ENCODE measurements around the gene CHAMP1. TPM values are rescaled to one million over a fixed set of nuclear protein-coding genes. Genes with fewer than 3 reads are reported as not detected.
A peak's percentile ranks its signal among the peaks of the same experiment; 100 is the strongest.

Gene CHAMP1
- total and polyA plus RNA-seq, 2 of the 13 experiments (the other 11 are each of a cell fraction or from before 2014, with no cell fraction given) = 8.4 to 9.7 TPM

DNA sequence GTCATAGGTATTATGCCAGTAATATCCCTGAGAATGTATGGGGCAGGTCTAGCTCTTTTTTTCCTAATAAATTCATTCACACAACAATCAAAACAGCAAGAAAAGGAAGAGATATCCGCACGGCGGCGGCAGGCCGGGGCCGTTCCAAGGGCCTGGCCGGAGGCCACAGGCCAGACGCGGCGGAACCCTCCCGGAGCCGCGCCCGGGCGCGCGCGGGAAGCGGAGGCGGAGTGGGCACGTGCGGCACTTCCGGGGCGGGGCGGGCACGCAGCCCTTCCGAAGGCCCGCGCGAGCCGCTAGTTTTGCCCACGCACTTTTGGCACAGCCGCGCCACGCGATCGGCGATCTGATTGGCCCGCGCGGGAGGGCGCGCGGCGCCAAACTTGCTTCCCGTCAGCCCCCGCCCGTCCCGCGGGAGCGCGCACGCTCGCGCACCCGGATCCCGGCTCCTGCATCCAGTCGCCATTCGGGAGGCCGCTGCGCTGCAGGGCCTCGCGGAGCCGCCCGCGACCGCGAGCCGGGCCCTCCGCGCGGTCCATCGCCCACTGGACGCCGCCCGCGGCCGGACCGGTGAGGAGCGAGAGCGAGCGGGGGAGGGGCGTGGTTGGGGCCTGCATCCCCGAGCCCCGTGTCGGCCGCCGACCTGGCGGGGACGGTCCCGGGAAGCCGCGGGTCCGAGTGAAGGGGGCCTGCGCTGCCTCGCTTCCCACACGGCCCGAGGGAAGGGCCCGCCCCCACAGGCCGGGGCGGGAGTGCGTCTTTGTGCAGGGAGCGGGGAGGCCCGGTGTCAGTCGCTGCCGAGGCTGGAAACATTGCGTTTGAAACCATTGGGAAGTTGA is at the start of gene CHAMP1 (continued):
- TF ChIP-seq, protein P1, sequence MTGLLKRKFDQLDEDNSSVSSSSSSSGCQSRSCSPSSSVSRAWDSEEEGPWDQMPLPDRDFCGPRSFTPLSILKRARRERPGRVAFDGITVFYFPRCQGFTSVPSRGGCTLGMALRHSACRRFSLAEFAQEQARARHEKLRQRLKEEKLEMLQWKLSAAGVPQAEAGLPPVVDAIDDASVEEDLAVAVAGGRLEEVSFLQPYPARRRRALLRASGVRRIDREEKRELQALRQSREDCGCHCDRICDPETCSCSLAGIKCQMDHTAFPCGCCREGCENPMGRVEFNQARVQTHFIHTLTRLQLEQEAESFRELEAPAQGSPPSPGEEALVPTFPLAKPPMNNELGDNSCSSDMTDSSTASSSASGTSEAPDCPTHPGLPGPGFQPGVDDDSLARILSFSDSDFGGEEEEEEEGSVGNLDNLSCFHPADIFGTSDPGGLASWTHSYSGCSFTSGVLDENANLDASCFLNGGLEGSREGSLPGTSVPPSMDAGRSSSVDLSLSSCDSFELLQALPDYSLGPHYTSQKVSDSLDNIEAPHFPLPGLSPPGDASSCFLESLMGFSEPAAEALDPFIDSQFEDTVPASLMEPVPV (CRISPR knock-in tag; IDR thresholded peaks at IDR 0.05) = peak; percentile 84; the same call in 1 of the 2 replicates
- peak; percentile 37; the same call in 1 of the 2 replicates for TF ChIP-seq ZNF614 (CRISPR knock-in tag; IDR thresholded peaks at IDR 0.05; ENCODE audit: borderline replicate concordance)
- TF ChIP-seq, protein P2, sequence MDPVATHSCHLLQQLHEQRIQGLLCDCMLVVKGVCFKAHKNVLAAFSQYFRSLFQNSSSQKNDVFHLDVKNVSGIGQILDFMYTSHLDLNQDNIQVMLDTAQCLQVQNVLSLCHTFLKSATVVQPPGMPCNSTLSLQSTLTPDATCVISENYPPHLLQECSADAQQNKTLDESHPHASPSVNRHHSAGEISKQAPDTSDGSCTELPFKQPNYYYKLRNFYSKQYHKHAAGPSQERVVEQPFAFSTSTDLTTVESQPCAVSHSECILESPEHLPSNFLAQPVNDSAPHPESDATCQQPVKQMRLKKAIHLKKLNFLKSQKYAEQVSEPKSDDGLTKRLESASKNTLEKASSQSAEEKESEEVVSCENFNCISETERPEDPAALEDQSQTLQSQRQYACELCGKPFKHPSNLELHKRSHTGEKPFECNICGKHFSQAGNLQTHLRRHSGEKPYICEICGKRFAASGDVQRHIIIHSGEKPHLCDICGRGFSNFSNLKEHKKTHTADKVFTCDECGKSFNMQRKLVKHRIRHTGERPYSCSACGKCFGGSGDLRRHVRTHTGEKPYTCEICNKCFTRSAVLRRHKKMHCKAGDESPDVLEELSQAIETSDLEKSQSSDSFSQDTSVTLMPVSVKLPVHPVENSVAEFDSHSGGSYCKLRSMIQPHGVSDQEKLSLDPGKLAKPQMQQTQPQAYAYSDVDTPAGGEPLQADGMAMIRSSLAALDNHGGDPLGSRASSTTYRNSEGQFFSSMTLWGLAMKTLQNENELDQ (CRISPR knock-in tag; IDR thresholded peaks at IDR 0.05; ENCODE audit: borderline replicate concordance) = no peak
- peak; percentile 3; the same call in 1 of the 2 replicates for TF ChIP-seq FOSL2 (CRISPR knock-in tag; IDR thresholded peaks at IDR 0.05)
- TF ChIP-seq, protein P3, sequence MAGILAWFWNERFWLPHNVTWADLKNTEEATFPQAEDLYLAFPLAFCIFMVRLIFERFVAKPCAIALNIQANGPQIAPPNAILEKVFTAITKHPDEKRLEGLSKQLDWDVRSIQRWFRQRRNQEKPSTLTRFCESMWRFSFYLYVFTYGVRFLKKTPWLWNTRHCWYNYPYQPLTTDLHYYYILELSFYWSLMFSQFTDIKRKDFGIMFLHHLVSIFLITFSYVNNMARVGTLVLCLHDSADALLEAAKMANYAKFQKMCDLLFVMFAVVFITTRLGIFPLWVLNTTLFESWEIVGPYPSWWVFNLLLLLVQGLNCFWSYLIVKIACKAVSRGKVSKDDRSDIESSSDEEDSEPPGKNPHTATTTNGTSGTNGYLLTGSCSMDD (CRISPR knock-in tag; IDR thresholded peaks at IDR 0.05) = 0 out of 2 replicates have a peak, but pooled peaks have one; percentile 10
- TF ChIP-seq ZNF263 (CRISPR knock-in tag; IDR thresholded peaks at IDR 0.05) = no peak
- TF ChIP-seq ZNF17 (CRISPR knock-in tag; IDR thresholded peaks at IDR 0.05) = no peak
- TF ChIP-seq ZNF670 (CRISPR knock-in tag; IDR thresholded peaks at IDR 0.05; ENCODE audit: borderline replicate concordance) = 0 out of 2 replicates have a peak, but pooled peaks have one; percentile 63
- TF ChIP-seq, protein P4, sequence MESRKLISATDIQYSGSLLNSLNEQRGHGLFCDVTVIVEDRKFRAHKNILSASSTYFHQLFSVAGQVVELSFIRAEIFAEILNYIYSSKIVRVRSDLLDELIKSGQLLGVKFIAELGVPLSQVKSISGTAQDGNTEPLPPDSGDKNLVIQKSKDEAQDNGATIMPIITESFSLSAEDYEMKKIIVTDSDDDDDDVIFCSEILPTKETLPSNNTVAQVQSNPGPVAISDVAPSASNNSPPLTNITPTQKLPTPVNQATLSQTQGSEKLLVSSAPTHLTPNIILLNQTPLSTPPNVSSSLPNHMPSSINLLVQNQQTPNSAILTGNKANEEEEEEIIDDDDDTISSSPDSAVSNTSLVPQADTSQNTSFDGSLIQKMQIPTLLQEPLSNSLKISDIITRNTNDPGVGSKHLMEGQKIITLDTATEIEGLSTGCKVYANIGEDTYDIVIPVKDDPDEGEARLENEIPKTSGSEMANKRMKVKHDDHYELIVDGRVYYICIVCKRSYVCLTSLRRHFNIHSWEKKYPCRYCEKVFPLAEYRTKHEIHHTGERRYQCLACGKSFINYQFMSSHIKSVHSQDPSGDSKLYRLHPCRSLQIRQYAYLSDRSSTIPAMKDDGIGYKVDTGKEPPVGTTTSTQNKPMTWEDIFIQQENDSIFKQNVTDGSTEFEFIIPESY (CRISPR knock-in tag; IDR thresholded peaks at IDR 0.05) = no peak
- TF ChIP-seq, protein P5, sequence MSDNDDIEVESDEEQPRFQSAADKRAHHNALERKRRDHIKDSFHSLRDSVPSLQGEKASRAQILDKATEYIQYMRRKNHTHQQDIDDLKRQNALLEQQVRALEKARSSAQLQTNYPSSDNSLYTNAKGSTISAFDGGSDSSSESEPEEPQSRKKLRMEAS (IDR thresholded peaks at IDR 0.05) = peak; percentile 92
- TF ChIP-seq ATF1 (CRISPR knock-in tag; IDR thresholded peaks at IDR 0.05) = no peak
- TF ChIP-seq, protein P6, sequence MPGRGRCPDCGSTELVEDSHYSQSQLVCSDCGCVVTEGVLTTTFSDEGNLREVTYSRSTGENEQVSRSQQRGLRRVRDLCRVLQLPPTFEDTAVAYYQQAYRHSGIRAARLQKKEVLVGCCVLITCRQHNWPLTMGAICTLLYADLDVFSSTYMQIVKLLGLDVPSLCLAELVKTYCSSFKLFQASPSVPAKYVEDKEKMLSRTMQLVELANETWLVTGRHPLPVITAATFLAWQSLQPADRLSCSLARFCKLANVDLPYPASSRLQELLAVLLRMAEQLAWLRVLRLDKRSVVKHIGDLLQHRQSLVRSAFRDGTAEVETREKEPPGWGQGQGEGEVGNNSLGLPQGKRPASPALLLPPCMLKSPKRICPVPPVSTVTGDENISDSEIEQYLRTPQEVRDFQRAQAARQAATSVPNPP (CRISPR knock-in tag; IDR thresholded peaks at IDR 0.05) = peak; percentile 79
- TF ChIP-seq MYNN (CRISPR knock-in tag; IDR thresholded peaks at IDR 0.05; ENCODE audit: low read depth) = no peak
- TF ChIP-seq ZMAT3 (CRISPR knock-in tag; conservative IDR thresholded peaks at IDR 0.05) = no peak; the same call in 1 of the 2 replicates
- TF ChIP-seq ZNF331 (CRISPR knock-in tag; IDR thresholded peaks at IDR 0.05) = peak; percentile 50
- no peak for TF ChIP-seq RARG (CRISPR knock-in tag; IDR thresholded peaks at IDR 0.05; ENCODE audit: low read depth)
- TF ChIP-seq ZNF432 (CRISPR knock-in tag; IDR thresholded peaks at IDR 0.05; ENCODE audit: borderline replicate concordance) = no peak
- TF ChIP-seq ZNF431 (CRISPR knock-in tag; IDR thresholded peaks at IDR 0.05; ENCODE audit: borderline replicate concordance, low read depth) = peak; percentile 86
- TF ChIP-seq PITX1 (CRISPR knock-in tag; IDR thresholded peaks at IDR 0.05) = no peak
- TF ChIP-seq MXI1 (IDR thresholded peaks at IDR 0.05; ENCODE audit: borderline replicate concordance, low read depth, low read length) = peak; percentile 73; the same call in 1 of the 3 replicates
